ENCODE measurements around the gene PAH.

Gene PAH

DNA sequence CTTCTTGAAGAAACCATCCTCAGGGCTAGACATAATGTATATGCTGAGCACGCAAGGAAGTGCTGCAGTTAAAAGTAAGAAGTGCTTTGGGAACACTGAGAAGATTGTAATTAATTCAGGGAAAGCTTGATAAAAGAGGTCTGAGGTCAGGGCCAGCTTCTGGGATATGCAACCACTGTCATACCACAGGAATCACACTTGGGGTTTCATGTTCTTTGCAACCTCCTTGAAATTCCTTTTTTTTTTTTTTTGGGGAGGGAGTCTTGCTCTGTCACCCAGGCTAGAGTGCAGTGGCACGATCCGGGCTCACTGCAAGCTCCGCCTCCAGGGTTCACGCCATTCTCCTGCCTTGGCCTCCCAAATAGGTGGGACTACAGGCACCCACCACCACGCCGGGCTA is 6.9 kb downstream of the PAH start:
- no peak for ATAC-seq
- no peak for TF ChIP-seq RARB (CRISPR knock-in tag; IDR thresholded peaks at IDR 0.05)
- TF ChIP-seq ZFP3 (CRISPR knock-in tag; IDR thresholded peaks at IDR 0.05), result no peak
- no peak for TF ChIP-seq PPARA (CRISPR knock-in tag; IDR thresholded peaks at IDR 0.05; ENCODE audit: borderline replicate concordance)
- TF ChIP-seq, protein P1, sequence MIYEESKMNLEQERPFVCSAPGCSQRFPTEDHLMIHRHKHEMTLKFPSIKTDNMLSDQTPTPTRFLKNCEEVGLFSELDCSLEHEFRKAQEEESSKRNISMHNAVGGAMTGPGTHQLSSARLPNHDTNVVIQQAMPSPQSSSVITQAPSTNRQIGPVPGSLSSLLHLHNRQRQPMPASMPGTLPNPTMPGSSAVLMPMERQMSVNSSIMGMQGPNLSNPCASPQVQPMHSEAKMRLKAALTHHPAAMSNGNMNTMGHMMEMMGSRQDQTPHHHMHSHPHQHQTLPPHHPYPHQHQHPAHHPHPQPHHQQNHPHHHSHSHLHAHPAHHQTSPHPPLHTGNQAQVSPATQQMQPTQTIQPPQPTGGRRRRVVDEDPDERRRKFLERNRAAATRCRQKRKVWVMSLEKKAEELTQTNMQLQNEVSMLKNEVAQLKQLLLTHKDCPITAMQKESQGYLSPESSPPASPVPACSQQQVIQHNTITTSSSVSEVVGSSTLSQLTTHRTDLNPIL (CRISPR knock-in tag; IDR thresholded peaks at IDR 0.05; ENCODE audit: low read depth), result no peak
- no peak for TF ChIP-seq GLIS3 (CRISPR knock-in tag; IDR thresholded peaks at IDR 0.05)
- TF ChIP-seq TCF4 (CRISPR knock-in tag; IDR thresholded peaks at IDR 0.05; ENCODE audit: borderline replicate concordance), result no peak
- TF ChIP-seq SNAI2 (CRISPR knock-in tag; IDR thresholded peaks at IDR 0.05), result no peak
- TF ChIP-seq ZNF565 (CRISPR knock-in tag; conservative IDR thresholded peaks at IDR 0.05; ENCODE audit: low read depth), result no peak
- no peak for TF ChIP-seq ESRRG (CRISPR knock-in tag; IDR thresholded peaks at IDR 0.05)
- TF ChIP-seq ISL1 (CRISPR knock-in tag; IDR thresholded peaks at IDR 0.05), result no peak
- TF ChIP-seq, protein P2, sequence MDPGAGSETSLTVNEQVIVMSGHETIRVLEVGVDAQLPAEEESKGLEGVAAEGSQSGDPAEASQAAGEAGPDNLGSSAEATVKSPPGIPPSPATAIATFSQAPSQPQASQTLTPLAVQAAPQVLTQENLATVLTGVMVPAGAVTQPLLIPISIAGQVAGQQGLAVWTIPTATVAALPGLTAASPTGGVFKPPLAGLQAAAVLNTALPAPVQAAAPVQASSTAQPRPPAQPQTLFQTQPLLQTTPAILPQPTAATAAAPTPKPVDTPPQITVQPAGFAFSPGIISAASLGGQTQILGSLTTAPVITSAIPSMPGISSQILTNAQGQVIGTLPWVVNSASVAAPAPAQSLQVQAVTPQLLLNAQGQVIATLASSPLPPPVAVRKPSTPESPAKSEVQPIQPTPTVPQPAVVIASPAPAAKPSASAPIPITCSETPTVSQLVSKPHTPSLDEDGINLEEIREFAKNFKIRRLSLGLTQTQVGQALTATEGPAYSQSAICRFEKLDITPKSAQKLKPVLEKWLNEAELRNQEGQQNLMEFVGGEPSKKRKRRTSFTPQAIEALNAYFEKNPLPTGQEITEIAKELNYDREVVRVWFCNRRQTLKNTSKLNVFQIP (CRISPR knock-in tag; IDR thresholded peaks at IDR 0.05; ENCODE audit: borderline replicate concordance, low read depth), result no peak

DNA sequence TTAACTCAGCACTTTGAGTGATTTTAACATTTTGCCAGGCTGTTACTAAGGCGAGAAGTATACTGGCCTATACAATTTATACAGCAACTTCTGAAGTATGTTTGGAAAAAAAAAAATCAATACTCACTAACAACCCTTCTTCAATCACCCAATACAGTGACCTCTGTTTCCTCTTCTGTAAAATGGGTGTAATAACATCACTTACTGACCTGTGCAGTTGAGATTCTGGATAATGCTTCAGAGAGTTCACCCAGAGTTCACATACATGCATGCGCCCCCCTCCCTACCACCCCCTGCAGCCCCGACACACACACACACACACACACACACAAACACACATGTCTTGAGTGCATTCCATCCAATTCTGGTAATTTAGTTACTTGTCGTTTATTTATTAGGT is 9.1 kb downstream of the PAH start:
- no peak for ATAC-seq
- no peak for TF ChIP-seq ARNTL (CRISPR knock-in tag; IDR thresholded peaks at IDR 0.05; ENCODE audit: borderline replicate concordance, low read depth)
- no peak for TF ChIP-seq SNAI2 (CRISPR knock-in tag; IDR thresholded peaks at IDR 0.05)
- no peak for TF ChIP-seq ISL1 (CRISPR knock-in tag; IDR thresholded peaks at IDR 0.05)
- TF ChIP-seq BACH2 (CRISPR knock-in tag; IDR thresholded peaks at IDR 0.05; ENCODE audit: borderline replicate concordance), result no peak
- TF ChIP-seq OSR1 (CRISPR knock-in tag; IDR thresholded peaks at IDR 0.05), result no peak
- TF ChIP-seq, protein P2 (CRISPR knock-in tag; IDR thresholded peaks at IDR 0.05; ENCODE audit: borderline replicate concordance, low read depth), result no peak
- TF ChIP-seq RARB (CRISPR knock-in tag; IDR thresholded peaks at IDR 0.05), result no peak
- no peak for TF ChIP-seq ZNF70 (CRISPR knock-in tag; IDR thresholded peaks at IDR 0.05)
- TF ChIP-seq ZFP3 (CRISPR knock-in tag; IDR thresholded peaks at IDR 0.05), result no peak
- no peak for TF ChIP-seq TCF4 (CRISPR knock-in tag; IDR thresholded peaks at IDR 0.05; ENCODE audit: borderline replicate concordance)
- no peak for TF ChIP-seq ZNF8 (CRISPR knock-in tag; IDR thresholded peaks at IDR 0.05)
- TF ChIP-seq, protein P1 (CRISPR knock-in tag; IDR thresholded peaks at IDR 0.05; ENCODE audit: low read depth), result no peak
- no peak for TF ChIP-seq CSDC2 (CRISPR knock-in tag; IDR thresholded peaks at IDR 0.05)
- no peak for TF ChIP-seq PPARA (CRISPR knock-in tag; IDR thresholded peaks at IDR 0.05; ENCODE audit: borderline replicate concordance)
- TF ChIP-seq, protein P3, sequence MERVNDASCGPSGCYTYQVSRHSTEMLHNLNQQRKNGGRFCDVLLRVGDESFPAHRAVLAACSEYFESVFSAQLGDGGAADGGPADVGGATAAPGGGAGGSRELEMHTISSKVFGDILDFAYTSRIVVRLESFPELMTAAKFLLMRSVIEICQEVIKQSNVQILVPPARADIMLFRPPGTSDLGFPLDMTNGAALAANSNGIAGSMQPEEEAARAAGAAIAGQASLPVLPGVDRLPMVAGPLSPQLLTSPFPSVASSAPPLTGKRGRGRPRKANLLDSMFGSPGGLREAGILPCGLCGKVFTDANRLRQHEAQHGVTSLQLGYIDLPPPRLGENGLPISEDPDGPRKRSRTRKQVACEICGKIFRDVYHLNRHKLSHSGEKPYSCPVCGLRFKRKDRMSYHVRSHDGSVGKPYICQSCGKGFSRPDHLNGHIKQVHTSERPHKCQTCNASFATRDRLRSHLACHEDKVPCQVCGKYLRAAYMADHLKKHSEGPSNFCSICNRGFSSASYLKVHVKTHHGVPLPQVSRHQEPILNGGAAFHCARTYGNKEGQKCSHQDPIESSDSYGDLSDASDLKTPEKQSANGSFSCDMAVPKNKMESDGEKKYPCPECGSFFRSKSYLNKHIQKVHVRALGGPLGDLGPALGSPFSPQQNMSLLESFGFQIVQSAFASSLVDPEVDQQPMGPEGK (CRISPR knock-in tag; IDR thresholded peaks at IDR 0.05; ENCODE audit: borderline replicate concordance), result no peak

DNA sequence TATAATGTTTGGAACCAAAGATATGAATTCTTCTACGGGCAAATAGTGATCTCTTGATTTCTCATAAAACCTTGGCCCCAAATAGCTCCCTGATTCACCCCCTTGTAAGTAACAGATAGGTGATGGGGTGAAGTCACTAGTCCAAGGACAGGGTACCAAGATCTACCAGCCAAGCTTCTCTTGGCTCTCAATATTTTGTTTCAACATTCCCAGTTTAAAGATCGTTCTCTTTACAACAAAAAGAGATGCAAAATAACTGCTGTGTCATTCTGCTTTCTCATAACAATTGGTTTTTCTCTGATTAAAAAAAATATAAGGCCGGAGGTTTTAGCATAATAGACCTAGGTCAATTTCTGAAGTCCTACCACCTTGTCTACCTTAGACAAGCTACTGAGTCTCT is 11.8 kb downstream of the PAH start:
- TF ChIP-seq TCF4 (CRISPR knock-in tag; IDR thresholded peaks at IDR 0.05; ENCODE audit: borderline replicate concordance) (no peak), ZNF8 (CRISPR knock-in tag; IDR thresholded peaks at IDR 0.05) (no peak), ZFP30 (CRISPR knock-in tag; IDR thresholded peaks at IDR 0.05) (no peak), ZNF565 (CRISPR knock-in tag; conservative IDR thresholded peaks at IDR 0.05; ENCODE audit: low read depth) (no peak), ISL1 (CRISPR knock-in tag; IDR thresholded peaks at IDR 0.05) (no peak), CSDC2 (CRISPR knock-in tag; IDR thresholded peaks at IDR 0.05) (no peak), ESRRG (CRISPR knock-in tag; IDR thresholded peaks at IDR 0.05) (no peak)
- TF ChIP-seq, protein P3 (CRISPR knock-in tag; IDR thresholded peaks at IDR 0.05; ENCODE audit: borderline replicate concordance), result no peak

More for the DNA sequence above, 11.8 kb downstream of the PAH start:
- no peak for ATAC-seq
